GM12892 (cell line): ENCODE results near the gene USP14.

Source experiments
- POLR2A ChIP-seq: IDR thresholded peaks from 2 replicates; pipeline ENCODE4 v1.6.1; 2011; ENCODE audit warnings: low read depth, low read length, control low read depth
- POLR2AphosphoS5 ChIP-seq: IDR thresholded peaks from 2 replicates; pipeline ENCODE4 v1.6.1; 2011; ENCODE audit warnings: low read depth, low read length, control low read depth
- TAF1 ChIP-seq: IDR thresholded peaks from 2 replicates; pipeline ENCODE4 v1.6.1; 2011; ENCODE audit warnings: low read depth, mild to moderate bottlenecking, control low read depth, low read length, borderline replicate concordance

GRCh38 chr18:227902-228301 lies 69.5 kb downstream of the USP14 start:
- TF ChIP-seq POLR2A (no peak), POLR2AphosphoS5 (no peak), TAF1 (no peak)
